ENCODE measurements around the gene ERICH3.

The ERICH3 gene

GRCh38 chr1:74689621-74690363 is 16.2 kb upstream of the ERICH3 start:
- peak; percentile 76 for TF ChIP-seq CTCF (IDR thresholded peaks at IDR 0.05; ENCODE audit: low read depth, low read length)
- peak; percentile 14 for DNase-seq (ENCODE audit: extremely low read depth, low read depth)

GRCh38 chr1:74686928-74687327 is 13.3 kb upstream of the ERICH3 start:
- no peak for DNase-seq (ENCODE audit: extremely low read depth, low read depth)
- no peak for TF ChIP-seq CTCF (IDR thresholded peaks at IDR 0.05; ENCODE audit: low read depth, low read length)

- no peak for DNase-seq (ENCODE audit: extremely low read depth, low read depth)
- TF ChIP-seq CTCF (IDR thresholded peaks at IDR 0.05; ENCODE audit: low read depth, low read length): no peak
These were observed 10.7 kb upstream of the ERICH3 start for GRCh38 chr1:74684301-74684700.

DNA sequence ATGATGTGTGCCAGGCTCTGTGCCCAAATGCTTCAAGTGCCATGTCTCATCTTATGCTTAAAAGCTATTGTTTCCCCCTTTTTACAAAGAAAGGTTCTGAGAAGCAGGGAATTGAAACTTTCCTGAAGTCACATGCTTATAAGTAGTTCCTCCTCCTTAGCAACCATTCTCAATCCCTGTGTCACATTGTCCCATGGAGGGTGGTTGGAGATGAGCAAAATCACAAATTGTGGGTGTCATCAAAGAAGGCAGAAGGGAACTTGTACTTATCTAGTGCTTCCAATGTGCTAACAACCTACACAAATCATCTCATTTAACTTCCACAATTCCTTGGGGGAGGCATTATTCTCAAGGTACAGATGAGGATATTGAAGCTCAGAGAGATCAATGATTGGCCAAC is 10.1 kb upstream of the ERICH3 start:
- no peak for TF ChIP-seq CTCF (IDR thresholded peaks at IDR 0.05; ENCODE audit: low read depth, low read length)
- no peak for DNase-seq (ENCODE audit: extremely low read depth, low read depth)

- no peak for DNase-seq (ENCODE audit: extremely low read depth, low read depth)
These were observed 8.3 kb upstream of the ERICH3 start for GRCh38 chr1:74681851-74682250.

GRCh38 chr1:74681449-74681848 is 7.9 kb upstream of the ERICH3 start:
- no peak for TF ChIP-seq CTCF (IDR thresholded peaks at IDR 0.05; ENCODE audit: low read depth, low read length)
- no peak for DNase-seq (ENCODE audit: extremely low read depth, low read depth)

More at GRCh38 chr1:74681851-74682250, 8.3 kb upstream of the ERICH3 start:
- no peak for TF ChIP-seq CTCF (IDR thresholded peaks at IDR 0.05; ENCODE audit: low read depth, low read length)

- DNase-seq (ENCODE audit: extremely low read depth, low read depth): no peak
These were observed 7.4 kb upstream of the ERICH3 start for GRCh38 chr1:74681001-74681400.

More at GRCh38 chr1:74681001-74681400, 7.4 kb upstream of the ERICH3 start:
- TF ChIP-seq CTCF (IDR thresholded peaks at IDR 0.05; ENCODE audit: low read depth, low read length): no peak

Measured in AG09319 (cell line).